HFFc6 (cell line): Measurements from ENCODE around the gene TNS3. TPM values are rescaled to one million over a fixed set of nuclear protein-coding genes. Genes with fewer than 3 reads are reported as not detected.

Experiments
- DNase-seq: peaks from one replicate; pipeline ENCODE4 v3.0.0-alpha.2; 2018
- H3K27ac Mint-ChIP-seq: 2 replicates; pipeline ENCODE4 v1.8.0; 2020; ENCODE audit warnings: mild to moderate bottlenecking, mixed read lengths
- H3K27me3 Mint-ChIP-seq: 2 replicates; pipeline ENCODE4 v1.8.0; 2021; ENCODE audit warnings: mild to moderate bottlenecking, moderate library complexity, mixed read lengths; ENCODE audit not compliant: insufficient read depth
- H3K36me3 Mint-ChIP-seq: 2 replicates; pipeline ENCODE4 v1.8.0; 2021; ENCODE audit warnings: low read depth, mixed read lengths
- H3K4me1 Mint-ChIP-seq: 2 replicates; pipeline ENCODE4 v1.8.0; 2020; ENCODE audit warnings: low read depth, mixed read lengths
- H3K4me3 Mint-ChIP-seq: 2 replicates; pipeline ENCODE4 v1.8.0; 2020; ENCODE audit warnings: mild to moderate bottlenecking, moderate library complexity, mixed read lengths
- H3K9me3 Mint-ChIP-seq: 2 replicates; pipeline ENCODE4 v1.8.0; 2020; ENCODE audit warnings: mild to moderate bottlenecking, mixed read lengths
- CTCF ChIP-seq: fragments of 200-600 bp; sonication (generic); IDR thresholded peaks from 2 replicates; pipeline ENCODE4 v1.5.0; 2021; ENCODE audit warnings: antibody characterized with exemption, mild to moderate bottlenecking
- total RNA-seq, 6 experiments: library from RNA; stranded (reverse); fragmentation: NEBNext Ultra II Directional; extraction: Animal tissue kit (Norgen Biotek cat#: 25700); gene quantifications; 2 replicates in 1 of 6; 3 replicates in 5 of 6; pipeline ENCODE4 v1.2.3, GENCODE V29; 2021

TNS3 gene
- total RNA-seq, 6 experiments from 2014 or later, result 50.8 to 77.0 (median 67.8) TPM

GRCh38 chr7:47552621-47553020, 29.3 kb downstream of the TNS3 start:
- H3K36me3 Mint-ChIP-seq, result peaks cover 23% of the 10 kb centered on the region
- H3K9me3 Mint-ChIP-seq, result no peaks in the 10 kb centered on the region
- peak overlapping the region; percentile 43; the same call in 1 of the 2 replicates for H3K4me3 Mint-ChIP-seq
- H3K27ac Mint-ChIP-seq, result peak overlapping the region; percentile 74
- DNase-seq, result peak; percentile 57
- no peak for TF ChIP-seq CTCF
- H3K27me3 Mint-ChIP-seq, result peaks cover 2% of the 10 kb centered on the region; the same call in 1 of the 2 replicates
- peaks cover 66% of the 10 kb centered on the region for H3K4me1 Mint-ChIP-seq

GRCh38 chr7:47551668-47552440, 30.1 kb downstream of the TNS3 start:
- no peak for DNase-seq
- Mint-ChIP-seq H3K4me3 (no peak overlapping the region), H3K36me3 (peaks cover 23% of the 10 kb centered on the region), H3K9me3 (no peaks in the 10 kb centered on the region), H3K27ac (no peak overlapping the region), H3K27me3 (peaks cover 2% of the 10 kb centered on the region; the same call in 1 of the 2 replicates), H3K4me1 (peaks cover 62% of the 10 kb centered on the region)
- no peak for TF ChIP-seq CTCF

GRCh38 chr7:47550788-47551470, 31.0 kb downstream of the TNS3 start:
- Mint-ChIP-seq H3K36me3 (peaks cover 23% of the 10 kb centered on the region), H3K9me3 (no peaks in the 10 kb centered on the region), H3K4me3 (no peak overlapping the region), H3K27ac (no peak overlapping the region), H3K4me1 (peaks cover 53% of the 10 kb centered on the region), H3K27me3 (peaks cover 2% of the 10 kb centered on the region; the same call in 1 of the 2 replicates)
- TF ChIP-seq CTCF, result no peak
- DNase-seq, result no peak

- H3K27me3 Mint-ChIP-seq, result peaks cover 2% of the 10 kb centered on the region; the same call in 1 of the 2 replicates
- no peaks in the 10 kb centered on the region for H3K9me3 Mint-ChIP-seq
- no peak overlapping the region for H3K4me3 Mint-ChIP-seq
- no peak overlapping the region for H3K27ac Mint-ChIP-seq
- H3K4me1 Mint-ChIP-seq, result peaks cover 49% of the 10 kb centered on the region
- TF ChIP-seq CTCF, result no peak
- H3K36me3 Mint-ChIP-seq, result peaks cover 23% of the 10 kb centered on the region
- DNase-seq, result no peak
Measured at GRCh38 chr7:47549916-47550315, 32.0 kb downstream of the TNS3 start.

- no peak for DNase-seq
- H3K27ac Mint-ChIP-seq, result no peak overlapping the region
- no peak for TF ChIP-seq CTCF
- H3K9me3 Mint-ChIP-seq, result no peaks in the 10 kb centered on the region
- H3K36me3 Mint-ChIP-seq, result peaks cover 20% of the 10 kb centered on the region
- peaks cover 2% of the 10 kb centered on the region; the same call in 1 of the 2 replicates for H3K27me3 Mint-ChIP-seq
- H3K4me1 Mint-ChIP-seq, result peaks cover 47% of the 10 kb centered on the region
- no peak overlapping the region for H3K4me3 Mint-ChIP-seq
Measured at GRCh38 chr7:47549397-47549796, 32.5 kb downstream of the TNS3 start.
